ENCODE results near the gene GBP1. TPM values are rescaled to one million over a fixed set of nuclear protein-coding genes. Genes with fewer than 3 reads are reported as not detected.

The GBP1 gene
- total and polyA plus RNA-seq, 10 of the 15 experiments (the other 5 are each of a cell fraction or from before 2014, with no cell fraction given): 1.5 to 8.7 (median 5.0) TPM

GRCh38 chr1:89104147-89104546 is 39.1 kb upstream of the GBP1 start:
- Histone ChIP-seq H3K4me2 (ENCODE audit: control insufficient read depth, insufficient read depth) (no peak overlapping the region), H3K9me3 (replicated peaks; ENCODE audit: control insufficient read depth, insufficient read depth, low read length) (no peaks in the 10 kb centered on the region), H3K4me1 (ENCODE audit: control insufficient read depth, insufficient read depth, low read length) (no peaks in the 10 kb centered on the region), H3K79me2 (ENCODE audit: control insufficient read depth, insufficient read depth, low read length) (no peaks in the 10 kb centered on the region), H3K9ac (ENCODE audit: control insufficient read depth, insufficient read depth, low read length) (no peak overlapping the region), H3K27me3 (replicated peaks in 1 of 2; ENCODE audit: control insufficient read depth in 2 of 2, insufficient read depth in 2 of 2, low read length in 1 of 2) (no peaks in the 10 kb centered on the region), H4K20me1 (ENCODE audit: control insufficient read depth, insufficient read depth) (no peaks in the 10 kb centered on the region), H3K36me3 (ENCODE audit: control insufficient read depth in 2 of 2, insufficient read depth in 2 of 2, low read length in 1 of 2) (no peaks in the 10 kb centered on the region), H3K27ac (ENCODE audit: control insufficient read depth, insufficient read depth) (no peak overlapping the region), H3K4me3 (no peak overlapping the region), H2AFZ (ENCODE audit: control insufficient read depth, low read depth, low read length) (no peak overlapping the region)
- 52% methylated on average over 2 of the region's 2 CpGs for WGBS (ENCODE audit: insufficient coverage, insufficient replicate concordance, low lambda C conversion rate, missing lambda C conversion rate)
- intact Hi-C loops (cut with micrococcal nuclease; ENCODE audit: unreplicated experiment): no loop called here
- no peak for FAIRE-seq
- in situ Hi-C loops (cut with MboI): no loop called here
- no TSS peak for BruUV-seq (replicated peaks)
- ATAC-seq: no peak
- POLR2A ChIA-PET: no interaction called here
- RAD21 ChIA-PET (ENCODE audit: unreplicated experiment): no interaction called here
- SMC1A ChIA-PET (ENCODE audit: uncharacterized antibody, unreplicated experiment): interaction anchor here (0.6 to 1.5 kb wide), 2 partner anchors 254 to 837 kb away, joined by 3 to 7 read pairs; no protein-coding TSS in a partner anchor
- TF ChIP-seq CHD2 (IDR thresholded peaks at IDR 0.05; ENCODE audit: borderline replicate concordance, low read depth, low read length) (no peak), YBX1 (IDR thresholded peaks at IDR 0.05) (no peak), IRF5 (IDR thresholded peaks at IDR 0.05; ENCODE audit: borderline replicate concordance) (no peak), NR2C1 (IDR thresholded peaks at IDR 0.05) (no peak), RELA (IDR thresholded peaks at IDR 0.05; ENCODE audit: borderline replicate concordance, partially characterized antibody) (no peak), HSF1 (IDR thresholded peaks at IDR 0.05; ENCODE audit: low read depth, low read length) (no peak), CREM (IDR thresholded peaks at IDR 0.05; ENCODE audit: low read depth) (no peak)
- TF ChIP-seq, protein P1, sequence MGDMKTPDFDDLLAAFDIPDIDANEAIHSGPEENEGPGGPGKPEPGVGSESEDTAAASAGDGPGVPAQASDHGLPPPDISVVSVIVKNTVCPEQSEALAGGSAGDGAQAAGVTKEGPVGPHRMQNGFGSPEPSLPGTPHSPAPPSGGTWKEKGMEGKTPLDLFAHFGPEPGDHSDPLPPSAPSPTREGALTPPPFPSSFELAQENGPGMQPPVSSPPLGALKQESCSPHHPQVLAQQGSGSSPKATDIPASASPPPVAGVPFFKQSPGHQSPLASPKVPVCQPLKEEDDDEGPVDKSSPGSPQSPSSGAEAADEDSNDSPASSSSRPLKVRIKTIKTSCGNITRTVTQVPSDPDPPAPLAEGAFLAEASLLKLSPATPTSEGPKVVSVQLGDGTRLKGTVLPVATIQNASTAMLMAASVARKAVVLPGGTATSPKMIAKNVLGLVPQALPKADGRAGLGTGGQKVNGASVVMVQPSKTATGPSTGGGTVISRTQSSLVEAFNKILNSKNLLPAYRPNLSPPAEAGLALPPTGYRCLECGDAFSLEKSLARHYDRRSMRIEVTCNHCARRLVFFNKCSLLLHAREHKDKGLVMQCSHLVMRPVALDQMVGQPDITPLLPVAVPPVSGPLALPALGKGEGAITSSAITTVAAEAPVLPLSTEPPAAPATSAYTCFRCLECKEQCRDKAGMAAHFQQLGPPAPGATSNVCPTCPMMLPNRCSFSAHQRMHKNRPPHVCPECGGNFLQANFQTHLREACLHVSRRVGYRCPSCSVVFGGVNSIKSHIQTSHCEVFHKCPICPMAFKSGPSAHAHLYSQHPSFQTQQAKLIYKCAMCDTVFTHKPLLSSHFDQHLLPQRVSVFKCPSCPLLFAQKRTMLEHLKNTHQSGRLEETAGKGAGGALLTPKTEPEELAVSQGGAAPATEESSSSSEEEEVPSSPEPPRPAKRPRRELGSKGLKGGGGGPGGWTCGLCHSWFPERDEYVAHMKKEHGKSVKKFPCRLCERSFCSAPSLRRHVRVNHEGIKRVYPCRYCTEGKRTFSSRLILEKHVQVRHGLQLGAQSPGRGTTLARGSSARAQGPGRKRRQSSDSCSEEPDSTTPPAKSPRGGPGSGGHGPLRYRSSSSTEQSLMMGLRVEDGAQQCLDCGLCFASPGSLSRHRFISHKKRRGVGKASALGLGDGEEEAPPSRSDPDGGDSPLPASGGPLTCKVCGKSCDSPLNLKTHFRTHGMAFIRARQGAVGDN (IDR thresholded peaks at IDR 0.05): no peak
- no peak for DNase-seq (ENCODE audit: low read depth, low spot score)
- CTCF ChIA-PET: no interaction called here
